Measurements from ENCODE around the gene PTPRG.

The PTPRG gene

GRCh38 chr3:61627768-61628185 is 66.4 kb downstream of the PTPRG start:
- H3K4me3 ChIP-seq (ENCODE audit: low read length) = no peak overlapping the region
- no peak for DNase-seq (ENCODE audit: low read depth)
- no peak for TF ChIP-seq CTCF (conservative IDR thresholded peaks at IDR 0.05; ENCODE audit: low read depth, low read length)

- no peak overlapping the region for H3K4me3 ChIP-seq (ENCODE audit: low read length)
- DNase-seq (ENCODE audit: low read depth) = no peak
- no peak for TF ChIP-seq CTCF (conservative IDR thresholded peaks at IDR 0.05; ENCODE audit: low read depth, low read length)
Observed at GRCh38 chr3:61628636-61629035, 67.3 kb downstream of the PTPRG start.

- DNase-seq (ENCODE audit: low read depth) = no peak
- TF ChIP-seq CTCF (conservative IDR thresholded peaks at IDR 0.05; ENCODE audit: low read depth, low read length) = no peak
- no peak overlapping the region for H3K4me3 ChIP-seq (ENCODE audit: low read length)
Observed at GRCh38 chr3:61629442-61629841, 68.1 kb downstream of the PTPRG start.

GRCh38 chr3:61631108-61631769 is 69.9 kb downstream of the PTPRG start:
- TF ChIP-seq CTCF (conservative IDR thresholded peaks at IDR 0.05; ENCODE audit: low read depth, low read length) = peak; percentile 4

GRCh38 chr3:61632568-61633175 is 71.3 kb downstream of the PTPRG start:
- H3K4me3 ChIP-seq (ENCODE audit: low read length) = no peak overlapping the region
- no peak for TF ChIP-seq CTCF (conservative IDR thresholded peaks at IDR 0.05; ENCODE audit: low read depth, low read length)
- DNase-seq (ENCODE audit: low read depth) = no peak

More at GRCh38 chr3:61631108-61631769, 69.9 kb downstream of the PTPRG start:
- no peak overlapping the region for H3K4me3 ChIP-seq (ENCODE audit: low read length)
- DNase-seq (ENCODE audit: low read depth) = no peak

GRCh38 chr3:61634678-61635077 is 73.3 kb downstream of the PTPRG start:
- no peak for DNase-seq (ENCODE audit: low read depth)
- TF ChIP-seq CTCF (conservative IDR thresholded peaks at IDR 0.05; ENCODE audit: low read depth, low read length) = no peak
- no peak overlapping the region for H3K4me3 ChIP-seq (ENCODE audit: low read length)
